ENCODE results near the gene TCF15. TPM values are rescaled to one million over a fixed set of nuclear protein-coding genes. Genes with fewer than 3 reads are reported as not detected.

TCF15 gene
- total and polyA plus RNA-seq, 4 donors: not detected

GRCh38 chr20:637559-637958, 27.4 kb upstream of the TCF15 start (continued):
- TF ChIP-seq ZBTB33 (IDR thresholded peaks at IDR 0.05): no peak
- TF ChIP-seq SP1 (IDR thresholded peaks at IDR 0.05): no peak
- TF ChIP-seq YY1 (IDR thresholded peaks at IDR 0.05): no peak
- TF ChIP-seq FOXA1 (IDR thresholded peaks at IDR 0.05): no peak
- no peak for TF ChIP-seq EGR1 (IDR thresholded peaks at IDR 0.05; ENCODE audit: low read depth in 2 of 2)
- TF ChIP-seq RXRA (IDR thresholded peaks at IDR 0.05): no peak
- TF ChIP-seq FOXA2 (IDR thresholded peaks at IDR 0.05): no peak

- Histone ChIP-seq H3K27ac (ENCODE audit: low read depth in 1 of 2, low read length in 2 of 2) (no peak overlapping the region), H3K9me3 (ENCODE audit: control insufficient read depth in 4 of 4, low read length in 3 of 4) (no peaks in the 10 kb centered on the region), H3K4me3 (ENCODE audit: low read depth in 1 of 3, low read length in 3 of 3) (no peak overlapping the region), H3K27me3 (ENCODE audit: control insufficient read depth in 4 of 4, insufficient read depth in 4 of 4, low read length in 3 of 4) (no peaks in the 10 kb centered on the region), H3K9ac (ENCODE audit: low read depth in 1 of 2, low read length in 2 of 2) (no peak overlapping the region), H3K4me1 (ENCODE audit: control insufficient read depth in 4 of 4, insufficient read depth in 4 of 4, low read length in 3 of 4) (no peaks in the 10 kb centered on the region), H3K36me3 (ENCODE audit: control insufficient read depth in 4 of 4, insufficient read depth in 3 of 4, low read depth in 1 of 4, low read length in 3 of 4) (no peaks in the 10 kb centered on the region)
- no peak for DNase-seq (ENCODE audit: low spot score)
- TF ChIP-seq EGR1 (IDR thresholded peaks at IDR 0.05; ENCODE audit: low read depth in 2 of 2) (no peak), RXRA (IDR thresholded peaks at IDR 0.05) (no peak), REST (IDR thresholded peaks at IDR 0.05) (no peak), HNF4G (IDR thresholded peaks at IDR 0.05) (no peak), SP1 (IDR thresholded peaks at IDR 0.05) (no peak), NR2F2 (IDR thresholded peaks at IDR 0.05) (no peak), JUND (IDR thresholded peaks at IDR 0.05) (no peak), RAD21 (IDR thresholded peaks at IDR 0.05) (no peak), CTCF (IDR thresholded peaks at IDR 0.05; ENCODE audit: low read depth, low read length, missing input control) (no peak), HNF4A (conservative IDR thresholded peaks at IDR 0.05) (no peak), ATF3 (IDR thresholded peaks at IDR 0.05) (no peak), YY1 (IDR thresholded peaks at IDR 0.05) (no peak), FOXA2 (IDR thresholded peaks at IDR 0.05) (no peak), FOXA1 (IDR thresholded peaks at IDR 0.05) (no peak), GABPA (IDR thresholded peaks at IDR 0.05 in 1 of 2, conservative IDR thresholded peaks at IDR 0.05 in 1 of 2) (no peak), TAF1 (conservative IDR thresholded peaks at IDR 0.05) (no peak), MAX (IDR thresholded peaks at IDR 0.05) (no peak), ZBTB33 (IDR thresholded peaks at IDR 0.05) (no peak)
- WGBS: 56% methylated on average over 7 of the region's 7 CpGs
Observed at GRCh38 chr20:635893-636338, 25.8 kb upstream of the TCF15 start.
